ENCODE data around the gene CDYL.

CDYL gene

GRCh38 chr6:4760773-4761172 is 15.4 kb upstream of the CDYL start:
- H3K4me3 ChIP-seq, result no peak overlapping the region
- no peaks in the 10 kb centered on the region for H3K27me3 ChIP-seq
- no peak overlapping the region for H3K27ac ChIP-seq
- DNase-seq, result no peak
- H3K36me3 ChIP-seq, result no peaks in the 10 kb centered on the region
- intact Hi-C loops (cut with DNase I; ENCODE audit: low total_unique reads), result no loop called here
- H3K4me1 ChIP-seq, result no peaks in the 10 kb centered on the region
- TF ChIP-seq, protein P1, sequence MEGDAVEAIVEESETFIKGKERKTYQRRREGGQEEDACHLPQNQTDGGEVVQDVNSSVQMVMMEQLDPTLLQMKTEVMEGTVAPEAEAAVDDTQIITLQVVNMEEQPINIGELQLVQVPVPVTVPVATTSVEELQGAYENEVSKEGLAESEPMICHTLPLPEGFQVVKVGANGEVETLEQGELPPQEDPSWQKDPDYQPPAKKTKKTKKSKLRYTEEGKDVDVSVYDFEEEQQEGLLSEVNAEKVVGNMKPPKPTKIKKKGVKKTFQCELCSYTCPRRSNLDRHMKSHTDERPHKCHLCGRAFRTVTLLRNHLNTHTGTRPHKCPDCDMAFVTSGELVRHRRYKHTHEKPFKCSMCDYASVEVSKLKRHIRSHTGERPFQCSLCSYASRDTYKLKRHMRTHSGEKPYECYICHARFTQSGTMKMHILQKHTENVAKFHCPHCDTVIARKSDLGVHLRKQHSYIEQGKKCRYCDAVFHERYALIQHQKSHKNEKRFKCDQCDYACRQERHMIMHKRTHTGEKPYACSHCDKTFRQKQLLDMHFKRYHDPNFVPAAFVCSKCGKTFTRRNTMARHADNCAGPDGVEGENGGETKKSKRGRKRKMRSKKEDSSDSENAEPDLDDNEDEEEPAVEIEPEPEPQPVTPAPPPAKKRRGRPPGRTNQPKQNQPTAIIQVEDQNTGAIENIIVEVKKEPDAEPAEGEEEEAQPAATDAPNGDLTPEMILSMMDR (IDR thresholded peaks at IDR 0.05), result no peak
- peaks cover 0 to 11% (median 7%) of the 10 kb centered on the region in 3 donors for H3K9me3 ChIP-seq

GRCh38 chr6:4762294-4762693 is 13.9 kb upstream of the CDYL start:
- TF ChIP-seq, protein P1 (IDR thresholded peaks at IDR 0.05), result no peak
- intact Hi-C loops (cut with DNase I; ENCODE audit: low total_unique reads), result no loop called here
- Histone ChIP-seq H3K9me3 (peaks cover 0 to 11% (median 7%) of the 10 kb centered on the region in 3 donors), H3K27ac (no peak overlapping the region), H3K27me3 (no peaks in the 10 kb centered on the region), H3K36me3 (no peaks in the 10 kb centered on the region), H3K4me1 (no peaks in the 10 kb centered on the region), H3K4me3 (no peak overlapping the region)
- no peak for DNase-seq

- Histone ChIP-seq H3K36me3 (no peaks in the 10 kb centered on the region), H3K27ac (no peak overlapping the region), H3K4me3 (no peak overlapping the region), H3K9me3 (peaks cover 0 to 11% (median 7%) of the 10 kb centered on the region in 3 donors), H3K27me3 (no peaks in the 10 kb centered on the region), H3K4me1 (no peaks in the 10 kb centered on the region)
- TF ChIP-seq, protein P1 (IDR thresholded peaks at IDR 0.05), result no peak
- intact Hi-C loops (cut with DNase I; ENCODE audit: low total_unique reads), result no loop called here
- DNase-seq, result no peak
These were observed 12.3 kb upstream of the CDYL start for GRCh38 chr6:4763921-4764320.

DNA sequence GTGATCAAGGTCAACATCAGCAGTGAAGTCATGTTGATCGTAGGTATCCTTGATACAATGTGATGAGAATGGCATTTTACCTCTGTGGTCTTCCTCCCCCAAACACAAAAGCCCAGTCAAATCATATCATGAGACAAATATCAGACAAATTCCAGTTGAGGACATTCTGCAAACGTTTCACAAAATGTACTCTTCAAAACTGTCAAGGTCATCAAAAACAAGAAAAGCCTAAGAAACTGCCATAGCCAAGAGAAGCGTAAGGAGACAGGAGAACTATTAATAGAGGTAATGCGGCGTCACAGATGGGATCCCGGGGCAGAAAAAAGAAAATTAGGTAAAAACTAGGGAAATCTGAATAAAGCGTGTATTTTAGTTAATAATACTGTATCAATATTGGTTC is 7.4 kb upstream of the CDYL start:
- Histone ChIP-seq H3K27ac (no peak overlapping the region), H3K4me1 (no peaks in the 10 kb centered on the region), H3K9me3 (peaks cover 0 to 5% (median 0%) of the 10 kb centered on the region in 3 donors), H3K4me3 (no peak overlapping the region), H3K36me3 (no peaks in the 10 kb centered on the region), H3K27me3 (no peaks in the 10 kb centered on the region)
- intact Hi-C loops (cut with DNase I; ENCODE audit: low total_unique reads), result no loop called here
- no peak for DNase-seq
- TF ChIP-seq, protein P1 (IDR thresholded peaks at IDR 0.05), result no peak

- Histone ChIP-seq H3K9me3 (no peaks in the 10 kb centered on the region), H3K4me3 (no peak overlapping the region), H3K27ac (no peak overlapping the region), H3K4me1 (peaks cover 0 to 18% (median 1%) of the 10 kb centered on the region in 4 donors), H3K27me3 (no peaks in the 10 kb centered on the region), H3K36me3 (no peaks in the 10 kb centered on the region)
- no peak for DNase-seq
- intact Hi-C loops (cut with DNase I; ENCODE audit: low total_unique reads), result no loop called here
- TF ChIP-seq, protein P1 (IDR thresholded peaks at IDR 0.05), result no peak
These were observed 3.5 kb upstream of the CDYL start for GRCh38 chr6:4772750-4773149.

DNA sequence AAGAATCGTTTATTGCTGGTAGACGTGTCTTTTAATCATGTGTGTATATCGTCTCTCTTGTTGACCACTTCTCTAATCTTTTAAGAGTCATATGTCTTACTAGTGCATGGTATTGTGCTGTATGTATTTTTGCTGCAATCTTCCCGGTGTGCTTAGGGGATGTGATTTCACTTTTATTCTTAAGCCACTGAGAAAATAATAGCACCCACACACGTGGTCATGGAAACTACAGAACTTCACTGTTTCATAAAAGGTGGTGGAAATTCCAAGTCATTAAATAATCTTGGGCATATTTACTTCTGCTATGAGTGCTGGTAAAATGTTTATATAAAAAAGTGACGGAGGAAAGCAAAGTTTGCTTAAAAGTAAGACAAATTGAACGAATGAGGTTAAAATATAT is 3.0 kb upstream of the CDYL start:
- TF ChIP-seq, protein P1 (IDR thresholded peaks at IDR 0.05), result no peak
- Histone ChIP-seq H3K4me3 (no peak overlapping the region), H3K27me3 (no peaks in the 10 kb centered on the region), H3K36me3 (no peaks in the 10 kb centered on the region), H3K9me3 (no peaks in the 10 kb centered on the region), H3K4me1 (peaks cover 0 to 22% (median 1%) of the 10 kb centered on the region in 4 donors), H3K27ac (no peak overlapping the region)
- DNase-seq, result no peak
- intact Hi-C loops (cut with DNase I; ENCODE audit: low total_unique reads), result no loop called here
